AG09319 (cell line): ENCODE data around the gene HAUS6.
A peak's percentile ranks its signal among the peaks of the same experiment; 100 is the strongest.

Source experiments
- DNase-seq: peaks from one replicate; pipeline ENCODE4 v3.0.0-alpha.2; 2010; ENCODE audit warnings: low read depth; ENCODE audit errors: extremely low read depth
- TF ChIP-seq, protein P1 (sequence below): IDR thresholded peaks from 2 replicates; pipeline ENCODE4 v1.5.1; 2011; ENCODE audit warnings: low read depth, mild to moderate bottlenecking, inconsistent platforms, low read length, moderate library complexity

The HAUS6 gene

DNA sequence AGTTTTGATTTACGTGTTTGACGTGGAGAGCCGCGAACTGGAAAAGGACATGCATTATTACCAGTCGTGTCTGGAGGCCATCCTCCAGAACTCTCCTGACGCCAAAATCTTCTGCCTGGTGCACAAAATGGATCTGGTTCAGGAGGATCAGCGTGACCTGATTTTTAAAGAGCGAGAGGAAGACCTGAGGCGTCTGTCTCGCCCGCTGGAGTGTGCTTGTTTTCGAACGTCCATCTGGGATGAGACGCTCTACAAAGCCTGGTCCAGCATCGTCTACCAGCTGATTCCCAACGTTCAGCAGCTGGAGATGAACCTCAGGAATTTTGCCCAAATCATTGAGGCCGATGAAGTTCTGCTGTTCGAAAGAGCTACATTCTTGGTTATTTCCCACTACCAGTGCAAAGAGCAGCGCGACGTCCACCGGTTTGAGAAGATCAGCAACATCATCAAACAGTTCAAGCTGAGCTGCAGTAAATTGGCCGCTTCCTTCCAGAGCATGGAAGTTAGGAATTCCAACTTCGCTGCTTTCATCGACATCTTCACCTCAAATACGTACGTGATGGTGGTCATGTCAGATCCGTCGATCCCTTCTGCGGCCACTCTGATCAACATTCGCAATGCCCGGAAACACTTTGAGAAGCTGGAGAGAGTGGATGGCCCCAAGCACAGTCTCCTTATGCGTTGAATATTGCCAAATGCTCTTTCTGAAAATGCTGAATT lies 52.6 kb downstream of the HAUS6 start:
- DNase-seq: no peak
- TF ChIP-seq, protein P1, sequence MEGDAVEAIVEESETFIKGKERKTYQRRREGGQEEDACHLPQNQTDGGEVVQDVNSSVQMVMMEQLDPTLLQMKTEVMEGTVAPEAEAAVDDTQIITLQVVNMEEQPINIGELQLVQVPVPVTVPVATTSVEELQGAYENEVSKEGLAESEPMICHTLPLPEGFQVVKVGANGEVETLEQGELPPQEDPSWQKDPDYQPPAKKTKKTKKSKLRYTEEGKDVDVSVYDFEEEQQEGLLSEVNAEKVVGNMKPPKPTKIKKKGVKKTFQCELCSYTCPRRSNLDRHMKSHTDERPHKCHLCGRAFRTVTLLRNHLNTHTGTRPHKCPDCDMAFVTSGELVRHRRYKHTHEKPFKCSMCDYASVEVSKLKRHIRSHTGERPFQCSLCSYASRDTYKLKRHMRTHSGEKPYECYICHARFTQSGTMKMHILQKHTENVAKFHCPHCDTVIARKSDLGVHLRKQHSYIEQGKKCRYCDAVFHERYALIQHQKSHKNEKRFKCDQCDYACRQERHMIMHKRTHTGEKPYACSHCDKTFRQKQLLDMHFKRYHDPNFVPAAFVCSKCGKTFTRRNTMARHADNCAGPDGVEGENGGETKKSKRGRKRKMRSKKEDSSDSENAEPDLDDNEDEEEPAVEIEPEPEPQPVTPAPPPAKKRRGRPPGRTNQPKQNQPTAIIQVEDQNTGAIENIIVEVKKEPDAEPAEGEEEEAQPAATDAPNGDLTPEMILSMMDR: no peak

DNA sequence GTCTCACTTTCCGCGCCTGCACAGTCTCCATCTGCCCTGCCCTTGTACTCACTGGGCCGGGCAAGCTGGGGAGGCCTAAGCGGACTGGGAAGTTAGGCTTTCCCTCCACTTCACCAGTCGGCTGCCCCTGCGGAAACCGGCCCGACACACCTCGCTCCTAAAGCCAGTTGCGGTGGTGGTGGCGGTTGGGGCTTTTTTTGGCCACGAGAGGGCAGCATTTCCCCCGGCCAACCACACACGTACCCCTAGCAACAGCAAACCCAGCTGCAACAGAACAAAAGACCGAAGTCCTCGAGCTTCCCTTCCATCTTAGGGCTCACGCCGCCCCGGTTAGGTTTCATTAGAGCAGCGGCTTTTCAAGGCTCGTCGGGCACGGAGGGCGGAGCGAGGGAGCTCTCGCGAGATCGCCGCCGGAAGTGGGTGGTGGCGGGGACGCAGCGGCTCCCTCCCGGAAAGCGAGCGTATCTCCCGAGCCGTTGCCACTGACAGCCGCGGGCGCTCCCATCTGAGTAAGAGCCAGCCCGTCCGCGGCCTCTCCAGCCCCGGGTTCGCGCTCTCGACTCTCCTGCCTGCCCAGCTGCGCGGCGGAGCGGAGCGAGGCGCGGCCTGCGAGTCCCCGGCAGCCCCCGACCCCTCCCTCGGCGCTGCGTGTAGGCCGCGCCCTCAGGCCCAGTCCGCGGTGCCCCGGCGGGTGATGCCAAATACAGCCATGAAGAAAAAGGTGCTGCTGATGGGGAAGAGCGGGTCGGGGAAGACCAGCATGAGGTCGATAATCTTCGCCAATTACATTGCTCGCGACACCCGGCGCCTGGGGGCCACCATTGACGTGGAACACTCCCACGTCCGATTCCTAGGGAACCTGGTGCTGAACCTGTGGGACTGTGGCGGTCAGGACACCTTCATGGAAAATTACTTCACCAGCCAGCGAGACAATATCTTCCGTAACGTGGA lies 53.5 kb downstream of the HAUS6 start, which contains the start of gene RRAGA:
Gene RRAGA, plus strand, starts transcription at position 462 of the 951 bp plus-strand sequence. Its CDS starts 233 bp downstream, at position 695.
- TF ChIP-seq, protein P1: peak; percentile 86
- DNase-seq: peak; percentile 91

DNA sequence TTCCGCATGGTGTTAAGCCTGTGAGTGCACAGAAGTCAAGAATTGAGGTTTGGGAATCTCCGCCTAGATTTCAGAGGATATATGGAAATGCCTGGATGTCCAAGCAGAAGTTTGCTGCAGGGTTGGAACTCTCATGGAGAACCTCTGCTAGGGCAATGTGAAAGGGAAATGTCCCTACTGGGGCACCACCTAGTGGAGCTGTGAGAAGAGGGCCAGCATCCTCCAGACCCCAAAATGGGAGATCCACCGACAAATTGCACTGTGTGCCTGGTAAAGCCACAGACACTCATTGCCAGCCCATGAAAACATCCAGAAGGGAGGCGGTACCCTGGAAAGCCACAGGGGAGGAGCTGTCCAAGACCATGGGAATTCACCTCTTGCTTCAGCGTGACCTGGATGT lies 66.1 kb downstream of the HAUS6 start:
- no peak for DNase-seq
- TF ChIP-seq, protein P1: no peak; the same call in 1 of the 2 replicates

DNA sequence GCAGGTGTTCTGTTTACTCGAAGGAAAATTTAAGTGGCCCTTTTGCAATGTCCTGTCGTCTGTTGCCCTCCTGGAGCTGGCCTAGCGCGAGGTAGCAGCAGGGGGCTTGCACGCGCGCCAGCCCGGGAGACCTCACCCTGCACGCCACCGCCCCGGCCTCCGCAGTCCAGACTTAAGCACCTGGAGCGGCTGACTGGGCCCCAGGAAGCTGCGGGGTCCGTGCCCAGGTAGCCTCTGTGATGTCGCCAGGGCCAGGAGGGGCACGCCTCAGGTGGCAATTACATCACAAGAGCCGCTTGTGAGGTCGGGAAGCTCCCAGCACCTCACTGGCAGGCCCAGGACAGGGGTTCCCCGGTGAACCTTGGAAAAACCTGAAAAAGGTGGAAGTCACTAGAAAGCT lies 69.7 kb downstream of the HAUS6 start, which contains the start of gene SAXO1:
Gene SAXO1, minus strand, starts transcription at position 195 of the 400 bp plus-strand sequence. CDS start 301 bp downstream, outside the sequence.
- TF ChIP-seq, protein P1: no peak
- DNase-seq: no peak

DNA sequence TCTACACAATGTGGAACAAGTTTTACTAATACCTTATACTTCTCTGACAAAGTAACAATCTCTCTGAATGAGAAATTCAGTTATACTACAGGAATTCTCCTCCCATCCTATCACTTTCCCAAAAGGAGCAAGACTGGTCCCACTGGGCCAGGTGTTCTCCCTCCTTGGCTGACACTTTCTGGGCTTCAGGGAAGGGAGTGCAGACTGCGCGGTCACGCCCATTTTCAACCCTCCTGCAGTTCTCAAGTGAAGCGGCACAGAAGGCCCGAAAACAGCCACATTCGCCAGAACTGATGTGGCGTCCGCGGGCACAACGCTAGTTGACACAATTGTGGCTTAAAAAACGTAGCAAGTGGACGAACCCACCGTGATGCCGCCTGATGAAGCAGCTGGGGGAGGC lies 70.3 kb downstream of the HAUS6 start:
- no peak for DNase-seq
- TF ChIP-seq, protein P1: no peak

DNA sequence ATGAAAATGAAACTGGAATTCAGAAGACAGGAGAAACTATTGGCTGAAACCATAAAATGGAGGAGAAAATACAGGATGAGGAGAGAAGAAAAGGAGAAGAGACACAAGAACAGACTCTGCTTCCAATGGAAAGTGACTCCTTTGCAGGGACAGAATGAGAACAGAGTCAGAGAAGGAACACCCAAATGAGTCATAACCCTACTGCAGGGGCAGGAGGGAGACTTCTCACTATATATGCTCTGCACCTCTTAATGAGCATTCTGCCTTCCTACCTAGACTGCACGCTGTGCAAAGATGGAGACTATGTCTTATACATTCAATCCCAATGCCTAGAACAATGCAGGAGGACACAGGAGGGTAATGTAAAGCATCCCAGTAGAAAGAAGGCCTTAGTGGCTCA lies 71.8 kb downstream of the HAUS6 start:
- no peak for DNase-seq
- TF ChIP-seq, protein P1: no peak
